Measurements from ENCODE around the gene KCNAB2.
A peak's percentile ranks its signal among the peaks of the same experiment; 100 is the strongest.

The KCNAB2 gene

GRCh38 chr1:6106321-6106731, 60.6 kb downstream of the KCNAB2 start:
- TF ChIP-seq CTCF (IDR thresholded peaks at IDR 0.05; ENCODE audit: extremely low read depth, missing control alignments) = no peak
- no peak for DNase-seq (ENCODE audit: low spot score)

- TF ChIP-seq CTCF (IDR thresholded peaks at IDR 0.05; ENCODE audit: extremely low read depth, missing control alignments) = no peak
- DNase-seq (ENCODE audit: low spot score) = no peak
These were observed 61.3 kb downstream of the KCNAB2 start for GRCh38 chr1:6106977-6107376.

DNA sequence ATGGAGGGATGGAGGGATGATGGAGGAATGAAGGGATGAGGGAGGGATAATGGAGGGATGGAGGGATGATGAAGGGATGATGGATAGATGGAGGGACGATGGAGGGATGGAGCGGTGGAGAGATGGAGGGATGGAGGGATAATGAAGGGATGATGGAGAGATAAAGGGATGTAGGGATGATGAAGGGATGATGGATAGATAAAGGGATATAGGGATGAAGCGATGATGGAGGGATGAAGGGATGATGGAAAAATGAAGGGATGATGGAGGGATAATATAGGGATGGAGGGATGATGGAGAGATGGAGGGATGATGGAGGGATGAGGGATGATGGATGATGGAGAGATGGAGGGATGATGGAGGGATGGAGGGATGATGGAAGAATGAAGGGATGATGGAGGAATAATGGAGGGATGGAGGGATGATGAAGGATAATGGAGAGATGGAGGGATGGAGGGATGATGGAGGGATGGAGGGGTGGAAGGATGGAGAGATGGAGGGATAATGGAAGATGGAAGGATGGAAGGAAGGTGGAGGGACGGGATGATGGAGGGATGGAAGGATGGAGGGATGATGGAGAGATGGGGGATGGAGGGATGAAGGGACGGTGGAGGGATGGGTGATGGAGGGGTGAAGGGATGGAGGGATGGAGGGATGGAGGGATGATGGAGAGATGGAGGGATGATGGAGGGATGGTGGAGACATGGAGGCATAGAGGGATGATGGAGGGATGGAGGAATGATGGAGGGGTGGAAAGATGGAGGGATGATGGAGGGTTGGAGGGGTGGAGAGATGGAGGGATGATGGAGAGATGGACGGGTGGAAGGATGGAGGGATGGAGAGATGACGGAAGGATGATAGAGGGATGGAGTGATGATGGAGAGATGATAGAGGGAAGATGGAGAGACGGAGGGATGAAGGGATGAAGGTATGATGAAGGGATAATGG, 62.0 kb downstream of the KCNAB2 start:
- TF ChIP-seq CTCF (IDR thresholded peaks at IDR 0.05; ENCODE audit: extremely low read depth, missing control alignments) = no peak

GRCh38 chr1:6108476-6108875, 62.8 kb downstream of the KCNAB2 start:
- DNase-seq (ENCODE audit: low spot score) = no peak
- no peak for TF ChIP-seq CTCF (IDR thresholded peaks at IDR 0.05; ENCODE audit: extremely low read depth, missing control alignments)

More for the DNA sequence above, 62.0 kb downstream of the KCNAB2 start:
- DNase-seq (ENCODE audit: low spot score) = no peak

GRCh38 chr1:6108937-6109614, 63.4 kb downstream of the KCNAB2 start:
- DNase-seq (ENCODE audit: low spot score) = peak; percentile 84
- TF ChIP-seq CTCF (IDR thresholded peaks at IDR 0.05; ENCODE audit: extremely low read depth, missing control alignments) = no peak

- TF ChIP-seq CTCF (IDR thresholded peaks at IDR 0.05; ENCODE audit: extremely low read depth, missing control alignments) = no peak
- no peak for DNase-seq (ENCODE audit: low spot score)
These were observed 64.0 kb downstream of the KCNAB2 start for GRCh38 chr1:6109688-6110087.

GRCh38 chr1:6110326-6110725, 64.6 kb downstream of the KCNAB2 start:
- DNase-seq (ENCODE audit: low spot score) = no peak
- TF ChIP-seq CTCF (IDR thresholded peaks at IDR 0.05; ENCODE audit: extremely low read depth, missing control alignments) = no peak
